Fibroblast of lung (primary cell): Measurements from ENCODE around the gene CFAP46. TPM values are rescaled to one million over a fixed set of nuclear protein-coding genes. Genes with fewer than 3 reads are reported as not detected.

Experiments
- DNase-seq, 2 donors: peaks; one replicate each; pipeline versions ENCODE4 v3.0.0 to v3.0.0-alpha.2; 2010; ENCODE audit warnings: low read depth in 2 of 2
- H2AFZ ChIP-seq: 2 replicates; pipeline ENCODE4 v1.5.1; 2012; ENCODE audit warnings: low read length, control low read depth, inconsistent platforms
- H3K27ac ChIP-seq: 2 replicates; pipeline ENCODE4 v1.5.1; 2011; ENCODE audit warnings: low read length, control low read depth; ENCODE audit not compliant: insufficient read depth
- H3K27me3 ChIP-seq: 2 replicates; pipeline ENCODE4 v1.5.1; 2011; ENCODE audit warnings: mild to moderate bottlenecking, low read length; ENCODE audit not compliant: control insufficient read depth, insufficient read depth
- H3K36me3 ChIP-seq: 2 replicates; pipeline ENCODE4 v1.5.1; 2011; ENCODE audit warnings: low read length; ENCODE audit not compliant: control insufficient read depth, insufficient read depth
- H3K4me1 ChIP-seq: 2 replicates; pipeline ENCODE4 v1.5.1; 2011; ENCODE audit warnings: low read length; ENCODE audit not compliant: control insufficient read depth, insufficient read depth; ENCODE audit errors: extremely low read depth
- H3K4me2 ChIP-seq: 2 replicates; pipeline ENCODE4 v1.5.1; 2011; ENCODE audit warnings: low read length, control low read depth; ENCODE audit not compliant: insufficient read depth; ENCODE audit errors: extremely low read depth
- H3K4me3 ChIP-seq, 4 experiments: fragments of 200-600 bp in 1 of 4; sonication (generic) in 1 of 4; replicated peaks in 1 of 4; 2 replicates each; pipeline ENCODE4 v1.5.1; 2011 to 2016; ENCODE audit warnings: low read length in 4 of 4, low read depth in 3 of 4, mild to moderate bottlenecking in 3 of 4, control low read depth in 2 of 4, inconsistent platforms in 1 of 4, mixed read lengths in 1 of 4; ENCODE audit not compliant: insufficient read depth in 1 of 4; ENCODE audit errors: control extremely low read depth in 1 of 4
- H3K79me2 ChIP-seq: 2 replicates; pipeline ENCODE4 v1.5.1; 2012; ENCODE audit warnings: mild to moderate bottlenecking, low read length, inconsistent platforms; ENCODE audit not compliant: control insufficient read depth, insufficient read depth
- H3K9ac ChIP-seq: 2 replicates; pipeline ENCODE4 v1.5.1; 2011; ENCODE audit warnings: mild to moderate bottlenecking, low read length, control low read depth; ENCODE audit not compliant: insufficient read depth
- H3K9me3 ChIP-seq: 2 replicates; pipeline ENCODE4 v1.5.1; 2012; ENCODE audit warnings: low read depth, low read length; ENCODE audit not compliant: control insufficient read depth, insufficient read depth
- H4K20me1 ChIP-seq: 2 replicates; pipeline ENCODE4 v1.5.1; 2011; ENCODE audit warnings: low read length; ENCODE audit not compliant: control insufficient read depth, insufficient read depth; ENCODE audit errors: extremely low read depth
- CTCF ChIP-seq, 2 donors: IDR thresholded peaks in 1 of 2; conservative IDR thresholded peaks in 1 of 2; 1 replicate in 1 of 2; 2 replicates in 1 of 2; pipeline ENCODE4 v1.5.1; 2011 to 2012; ENCODE audit warnings: low read length in 2 of 2, control low read depth in 1 of 2, inconsistent platforms in 1 of 2, low read depth in 1 of 2, mild to moderate bottlenecking in 1 of 2
- EZH2 ChIP-seq: IDR thresholded peaks from 2 replicates; pipeline ENCODE4 v1.5.1; 2012; ENCODE audit warnings: low read length, control low read depth, mild to moderate bottlenecking; ENCODE audit errors: missing control alignments
- polyA plus RNA-seq, 2 donors: library from polyadenylated mRNA; depleted of rRNA in 1 of 2; stranded (reverse) in 1 of 2; unstranded in 1 of 2; fragments of >200 nt; gene quantifications; 2 replicates each; pipeline ENCODE4 v1.2.1, GENCODE V29; 2011 to 2012; ENCODE audit warnings: missing spikeins in 1 of 2
- total RNA-seq: library from RNA; depleted of rRNA; stranded (reverse); fragments of >200 nt; gene quantifications from 2 replicates; pipeline ENCODE4 v1.2.1, GENCODE V29; 2014

The CFAP46 gene
- total and polyA plus RNA-seq, 2 donors (not counting 1 experiment from before 2014, with no cell fraction given) = 0.25 to 0.66 TPM

- Histone ChIP-seq H3K36me3 (no peaks in the 10 kb centered on the region), H4K20me1 (no peaks in the 10 kb centered on the region), H3K27me3 (no peaks in the 10 kb centered on the region), H3K4me2 (no peak overlapping the region), H3K4me3 (no peak overlapping the region), H3K9me3 (peaks cover 2% of the 10 kb centered on the region), H3K79me2 (no peaks in the 10 kb centered on the region), H3K9ac (no peak overlapping the region), H3K4me1 (no peaks in the 10 kb centered on the region), H2AFZ (no peak overlapping the region), H3K27ac (no peak overlapping the region)
- DNase-seq = no peak
- no peak for TF ChIP-seq CTCF (conservative IDR thresholded peaks at IDR 0.05 in 1 of 2, IDR thresholded peaks at IDR 0.05 in 1 of 2; ENCODE audit: low read depth in 1 of 2, low read length in 2 of 2)
- no peak for TF ChIP-seq EZH2
Observed at GRCh38 chr10:132842397-132842796, 100.0 kb downstream of the CFAP46 start.

GRCh38 chr10:132841615-132841975 lies 100.8 kb downstream of the CFAP46 start:
- Histone ChIP-seq H3K9ac (no peak overlapping the region), H3K9me3 (peaks cover 5% of the 10 kb centered on the region), H3K27me3 (no peaks in the 10 kb centered on the region), H3K36me3 (no peaks in the 10 kb centered on the region), H3K4me2 (no peak overlapping the region), H4K20me1 (no peaks in the 10 kb centered on the region), H2AFZ (no peak overlapping the region), H3K79me2 (no peaks in the 10 kb centered on the region), H3K4me1 (no peaks in the 10 kb centered on the region), H3K4me3 (no peak overlapping the region), H3K27ac (no peak overlapping the region)
- TF ChIP-seq CTCF (conservative IDR thresholded peaks at IDR 0.05 in 1 of 2, IDR thresholded peaks at IDR 0.05 in 1 of 2; ENCODE audit: low read depth in 1 of 2, low read length in 2 of 2) (no peak), EZH2 (no peak)
- no peak for DNase-seq

- Histone ChIP-seq H3K9me3 (peaks cover 5% of the 10 kb centered on the region), H3K27ac (no peak overlapping the region)
Observed at GRCh38 chr10:132840698-132841614, 101.4 kb downstream of the CFAP46 start.

More at GRCh38 chr10:132840698-132841614, 101.4 kb downstream of the CFAP46 start:
- no peak overlapping the region for H2AFZ ChIP-seq
- no peak for DNase-seq
- no peak overlapping the region for H3K4me3 ChIP-seq
- no peaks in the 10 kb centered on the region for H4K20me1 ChIP-seq
- no peaks in the 10 kb centered on the region for H3K27me3 ChIP-seq
- H3K36me3 ChIP-seq = no peaks in the 10 kb centered on the region
- no peaks in the 10 kb centered on the region for H3K4me1 ChIP-seq
- no peaks in the 10 kb centered on the region for H3K79me2 ChIP-seq
- no peak for TF ChIP-seq EZH2
- no peak for TF ChIP-seq CTCF (conservative IDR thresholded peaks at IDR 0.05 in 1 of 2, IDR thresholded peaks at IDR 0.05 in 1 of 2; ENCODE audit: low read depth in 1 of 2, low read length in 2 of 2)
- no peak overlapping the region for H3K4me2 ChIP-seq
- H3K9ac ChIP-seq = no peak overlapping the region
